Testis (tissue), 3 donors: ENCODE results near the gene HDAC9. TPM values are rescaled to one million over a fixed set of nuclear protein-coding genes. Genes with fewer than 3 reads are reported as not detected.
"Not testable (repeated sequence)": the region's sequence is repeated elsewhere in the genome, so short reads cannot be mapped to it uniquely, and the experiment has no call there.

Source experiments
- DNase-seq: peaks from one replicate; pipeline ENCODE4 v3.0.0-alpha.2; 2019
- H3K27ac ChIP-seq, 2 donors: fragments of 200-600 bp; sonication (generic); one replicate each; pipeline ENCODE4 v1.5.1; 2019
- H3K27me3 ChIP-seq: fragments of 200-600 bp; sonication (generic); one replicate; pipeline ENCODE4 v1.5.1; 2019
- H3K36me3 ChIP-seq: fragments of 200-600 bp; sonication (generic); one replicate; pipeline ENCODE4 v1.5.1; 2017; ENCODE audit warnings: low read depth; ENCODE audit errors: missing control alignments
- H3K4me1 ChIP-seq: fragments of 200-600 bp; sonication (generic); one replicate; pipeline ENCODE4 v1.5.1; 2019
- H3K4me3 ChIP-seq, 2 donors: fragments of 200-600 bp; sonication (generic); one replicate each; pipeline ENCODE4 v1.5.1; 2017 to 2019
- H3K9me3 ChIP-seq: fragments of 200-600 bp; sonication (generic); one replicate; pipeline ENCODE4 v1.5.1; 2017
- POLR2A ChIP-seq: fragments of 450-650 bp; IDR thresholded peaks from one replicate; pipeline ENCODE4 v1.6.1; 2017; ENCODE audit warnings: antibody characterized with exemption, mild to moderate bottlenecking, moderate library complexity
- WGBS, 2 donors: methylation state at CpG; one replicate each; pipeline ENCODE4 v1.1.5; 2018; 5-methylcytosine and 5-hydroxymethylcytosine counted together
- intact Hi-C: fragments of 100-400 bp; cut with DNase I; formaldehyde crosslinking; loops from one replicate; pipeline ENCODE4 v1.15.1; 2023; ENCODE audit warnings: low total_unique reads
- polyA plus RNA-seq: library from polyadenylated mRNA; stranded (reverse); fragments of 350-450 nt; fragmentation: Illumina TruSeq; extraction: RNeasy Lipid Tissue Mini Kit (QIAGEN cat#74804); gene quantifications from one replicate; pipeline ENCODE4 v1.2.3, GENCODE V29; 2014; ENCODE audit warnings: low read depth, low replicate concordance; ENCODE audit not compliant: insufficient read depth
- total RNA-seq, 2 donors: library from RNA; depleted of rRNA; stranded (reverse); fragments of >200 nt; gene quantifications; one replicate each; pipeline ENCODE4 v1.2.3, GENCODE V29; 2016
- TF ChIP-seq, protein P1 (sequence below), 3 experiments: fragments of 450-650 bp in 2 of 3; fragments of 200-600 bp in 1 of 3; sonication (generic) in 1 of 3; IDR thresholded peaks; one replicate each; pipeline ENCODE4 v1.5.1; 2016 to 2019; ENCODE audit warnings: antibody characterized with exemption in 3 of 3, mild to moderate bottlenecking in 2 of 3, moderate library complexity in 1 of 3

The HDAC9 gene
- total and polyA plus RNA-seq, 3 donors from 2014 or later, result 30.6 to 35.5 (median 35.4) TPM

DNA sequence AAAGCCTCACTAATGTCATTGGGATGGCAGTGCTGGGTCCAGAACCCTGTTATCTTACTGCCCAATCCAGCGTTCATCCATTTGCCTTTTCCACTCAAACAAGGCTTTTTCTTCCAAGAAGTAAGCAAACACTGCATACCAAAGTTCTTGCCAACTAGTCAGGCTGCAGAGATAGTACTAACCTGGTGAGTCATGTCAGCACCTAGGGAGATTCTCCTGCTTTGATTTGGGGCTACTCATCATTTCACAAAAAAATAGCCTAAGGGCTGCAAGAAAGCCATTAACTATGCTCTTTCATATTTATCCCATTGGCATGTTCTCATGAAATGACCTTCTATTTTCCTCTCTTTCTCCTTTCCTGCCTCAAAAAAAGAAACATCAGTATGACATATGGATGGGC lies 479.3 kb downstream of the HDAC9 start:
- Histone ChIP-seq H3K27ac (no peak overlapping the region), H3K4me1 (no peaks in the 10 kb centered on the region), H3K9me3 (no peaks in the 10 kb centered on the region), H3K36me3 (no peaks in the 10 kb centered on the region), H3K27me3 (no peaks in the 10 kb centered on the region), H3K4me3 (no peak overlapping the region)
- intact Hi-C loops, result no loop called here
- TF ChIP-seq POLR2A, result no peak
- TF ChIP-seq, protein P1, sequence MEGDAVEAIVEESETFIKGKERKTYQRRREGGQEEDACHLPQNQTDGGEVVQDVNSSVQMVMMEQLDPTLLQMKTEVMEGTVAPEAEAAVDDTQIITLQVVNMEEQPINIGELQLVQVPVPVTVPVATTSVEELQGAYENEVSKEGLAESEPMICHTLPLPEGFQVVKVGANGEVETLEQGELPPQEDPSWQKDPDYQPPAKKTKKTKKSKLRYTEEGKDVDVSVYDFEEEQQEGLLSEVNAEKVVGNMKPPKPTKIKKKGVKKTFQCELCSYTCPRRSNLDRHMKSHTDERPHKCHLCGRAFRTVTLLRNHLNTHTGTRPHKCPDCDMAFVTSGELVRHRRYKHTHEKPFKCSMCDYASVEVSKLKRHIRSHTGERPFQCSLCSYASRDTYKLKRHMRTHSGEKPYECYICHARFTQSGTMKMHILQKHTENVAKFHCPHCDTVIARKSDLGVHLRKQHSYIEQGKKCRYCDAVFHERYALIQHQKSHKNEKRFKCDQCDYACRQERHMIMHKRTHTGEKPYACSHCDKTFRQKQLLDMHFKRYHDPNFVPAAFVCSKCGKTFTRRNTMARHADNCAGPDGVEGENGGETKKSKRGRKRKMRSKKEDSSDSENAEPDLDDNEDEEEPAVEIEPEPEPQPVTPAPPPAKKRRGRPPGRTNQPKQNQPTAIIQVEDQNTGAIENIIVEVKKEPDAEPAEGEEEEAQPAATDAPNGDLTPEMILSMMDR (IDR thresholded peaks at IDR 0.05), result no peak
- DNase-seq, result no peak
- 88 to 94% methylated on average over 1 of the region's 1 CpG for WGBS, 2 donors

DNA sequence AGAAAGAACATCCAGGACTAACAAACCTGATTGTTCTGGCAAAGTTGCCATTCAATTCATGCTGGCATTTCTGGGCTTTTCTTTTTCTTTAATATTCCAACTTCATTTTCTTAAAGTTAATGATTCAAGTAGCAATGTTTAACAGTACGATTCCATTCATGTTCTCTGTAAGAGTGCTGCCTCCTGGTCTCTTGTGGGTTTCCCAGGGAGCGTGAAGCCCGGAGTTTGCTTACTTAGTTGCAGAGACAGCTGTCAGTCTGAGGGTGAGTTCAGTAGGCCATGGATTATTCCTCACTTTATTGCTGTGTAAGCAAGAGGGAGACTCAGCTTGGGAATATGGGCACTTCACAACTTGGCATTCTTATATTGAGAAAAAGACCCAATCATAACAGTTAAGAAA lies 479.7 kb downstream of the HDAC9 start:
- intact Hi-C loops, result no loop called here
- 75 to 82% methylated on average over 3 of the region's 3 CpGs for WGBS, 2 donors
- Histone ChIP-seq H3K27ac (no peak overlapping the region), H3K4me1 (no peaks in the 10 kb centered on the region), H3K27me3 (no peaks in the 10 kb centered on the region), H3K9me3 (no peaks in the 10 kb centered on the region), H3K36me3 (no peaks in the 10 kb centered on the region), H3K4me3 (no peak overlapping the region)
- TF ChIP-seq POLR2A, result no peak
- TF ChIP-seq, protein P1 (IDR thresholded peaks at IDR 0.05), result no peak
- DNase-seq, result no peak

DNA sequence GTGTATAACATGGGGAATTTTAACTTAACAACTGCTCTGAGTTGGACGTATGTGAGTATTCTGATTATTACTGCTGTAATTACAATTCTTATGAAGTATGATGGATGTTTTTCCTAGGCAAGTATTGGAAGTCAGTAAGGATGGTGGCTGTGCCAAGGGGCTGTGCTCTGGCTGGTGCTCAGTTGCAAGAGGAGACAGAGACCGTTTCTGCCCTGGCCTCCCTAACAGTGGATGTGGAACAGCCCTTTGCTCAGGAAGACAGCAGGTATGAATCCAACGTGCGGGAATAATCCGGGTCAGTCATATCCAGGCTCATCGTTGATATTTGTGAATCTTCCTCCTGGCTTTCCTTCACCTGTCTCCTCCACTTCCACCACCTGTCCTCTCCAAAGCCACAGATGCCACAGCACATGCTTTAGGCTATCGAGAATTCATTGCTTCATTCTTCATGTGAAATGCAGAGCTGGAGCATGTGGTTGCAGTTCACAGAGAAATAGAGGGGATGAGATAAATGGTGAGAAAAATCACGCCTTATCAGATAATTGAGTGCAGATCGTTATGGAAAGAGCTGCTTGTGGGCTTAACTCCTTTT lies 480.2 kb downstream of the HDAC9 start:
- 79 to 83% methylated on average over 9 of the region's 9 CpGs for WGBS, 2 donors
- Histone ChIP-seq H3K4me1 (no peaks in the 10 kb centered on the region), H3K27ac (no peak overlapping the region), H3K9me3 (no peaks in the 10 kb centered on the region), H3K36me3 (no peaks in the 10 kb centered on the region), H3K4me3 (no peak overlapping the region), H3K27me3 (no peaks in the 10 kb centered on the region)
- TF ChIP-seq, protein P1 (IDR thresholded peaks at IDR 0.05), result no peak
- TF ChIP-seq POLR2A, result no peak
- intact Hi-C loops, result no loop called here
- no peak for DNase-seq

DNA sequence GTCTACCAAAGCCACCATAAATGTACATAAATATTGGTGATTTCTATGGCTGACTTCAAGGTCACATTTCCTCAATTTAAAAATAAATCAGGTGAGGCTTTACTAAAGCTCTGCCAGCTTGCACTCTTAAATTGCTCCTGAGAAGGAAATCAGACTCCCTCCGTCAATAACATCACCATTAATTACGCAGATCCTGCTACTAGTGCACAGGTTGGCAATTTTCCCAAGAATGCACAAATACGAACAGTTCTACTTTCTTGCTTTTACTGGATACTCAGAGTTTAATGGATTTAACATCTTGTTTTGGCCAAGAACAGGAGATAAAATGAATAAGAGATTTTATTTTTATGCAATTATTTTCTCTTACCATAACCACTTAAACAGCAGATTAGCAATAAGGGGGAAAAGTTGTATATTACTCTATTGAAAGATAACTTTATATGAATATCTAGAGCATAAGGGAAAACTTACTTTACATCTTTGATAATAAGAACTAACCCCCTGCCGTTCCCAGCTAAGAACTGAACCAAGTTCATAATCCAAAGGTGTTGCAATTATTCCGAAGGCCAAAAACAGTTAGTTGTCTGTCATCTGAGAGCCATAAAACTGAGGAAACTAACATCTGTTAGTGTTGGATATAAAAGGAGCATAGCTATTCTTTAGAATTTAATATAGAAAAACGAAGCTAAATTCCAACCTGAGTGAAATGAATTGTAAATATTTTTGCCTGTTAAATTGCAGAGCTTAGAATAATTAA lies 481.3 kb downstream of the HDAC9 start:
- Histone ChIP-seq H3K27me3 (no peaks in the 10 kb centered on the region), H3K9me3 (no peaks in the 10 kb centered on the region), H3K4me1 (no peaks in the 10 kb centered on the region), H3K4me3 (no peak overlapping the region), H3K27ac (no peak overlapping the region), H3K36me3 (no peaks in the 10 kb centered on the region)
- no peak for DNase-seq
- intact Hi-C loops, result no loop called here
- TF ChIP-seq, protein P1 (IDR thresholded peaks at IDR 0.05), result no peak
- no peak for TF ChIP-seq POLR2A
- 58% methylated on average over 6 of the region's 6 CpGs for whole genome bisulfite sequencing, 2 donors

DNA sequence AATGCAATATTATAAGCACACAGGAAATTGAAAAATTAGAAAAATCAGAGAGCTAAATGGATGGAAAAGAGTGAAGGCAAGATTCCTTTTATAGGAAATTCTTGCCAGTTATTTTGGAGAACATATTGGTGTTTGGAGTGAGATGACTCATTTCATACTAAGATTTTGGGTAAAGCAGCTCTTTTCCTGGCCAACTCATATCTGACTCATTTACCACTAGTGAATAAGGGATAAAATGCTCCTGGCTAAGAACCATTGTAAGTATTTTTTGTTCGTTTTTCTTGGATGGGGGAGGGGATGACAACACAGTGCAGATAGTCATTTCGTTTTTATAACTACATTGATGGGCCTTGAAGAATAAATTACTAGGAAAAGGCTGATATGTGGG lies 482.6 kb downstream of the HDAC9 start:
- H3K4me3 ChIP-seq, result no peak overlapping the region
- no peaks in the 10 kb centered on the region for H3K4me1 ChIP-seq
- no peaks in the 10 kb centered on the region for H3K9me3 ChIP-seq
- no peak for TF ChIP-seq POLR2A
- TF ChIP-seq, protein P1 (IDR thresholded peaks at IDR 0.05), result no peak
- intact Hi-C loops, result no loop called here
- DNase-seq, result no peak
- no peaks in the 10 kb centered on the region for H3K36me3 ChIP-seq
- WGBS, 2 donors, result 21 to 49% methylated on average over 2 of the region's 2 CpGs
- no peaks in the 10 kb centered on the region for H3K27me3 ChIP-seq
- no peak overlapping the region for H3K27ac ChIP-seq

DNA sequence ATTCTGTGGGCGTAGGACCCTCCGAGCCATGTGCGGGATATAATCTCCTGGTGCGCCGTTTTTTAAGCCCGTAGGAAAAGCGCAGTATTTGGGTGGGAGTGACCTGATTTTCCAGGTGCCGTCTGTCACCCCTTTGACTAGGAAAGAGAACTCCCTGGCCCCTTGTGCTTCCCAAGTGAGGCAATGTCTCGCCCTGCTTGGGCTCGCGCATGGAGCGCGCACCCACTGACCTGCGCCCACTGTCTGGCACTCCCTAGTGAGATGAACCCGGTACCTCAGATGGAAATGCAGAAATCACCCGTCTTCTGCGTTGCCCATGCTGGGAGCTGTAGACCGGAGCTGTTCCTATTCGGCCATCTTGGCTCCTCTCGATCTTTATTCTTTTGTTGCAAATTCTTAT lies 495.2 kb downstream of the HDAC9 start:
- WGBS, 2 donors, result 90 to 96% methylated on average over 20 of the region's 20 CpGs
- H3K9me3 ChIP-seq, DNase-seq, H3K36me3 ChIP-seq, intact Hi-C loops, H3K4me1 ChIP-seq, H3K27me3 ChIP-seq, H3K27ac ChIP-seq, H3K4me3 ChIP-seq: not testable (repeated sequence)
